Stimulated activated CD4-positive, alpha-beta T cell treated with anti-CD3 and anti-CD28 coated beads, Interleukin-12 subunit alpha, Interleukin-12 subunit beta, amount 100 ng/mL, for 4 hours (primary cell): ENCODE data around the gene GPR21.

Experiments used
- DNase-seq: peaks from one replicate; pipeline ENCODE4 v3.0.0-alpha.2; 2020

The GPR21 gene

GRCh38 chr9:123034881-123035510, 1.5 kb downstream of the GPR21 start:
- no peak for DNase-seq

- DNase-seq, result no peak
Measured at GRCh38 chr9:123035791-123036190, 2.3 kb downstream of the GPR21 start.

DNA sequence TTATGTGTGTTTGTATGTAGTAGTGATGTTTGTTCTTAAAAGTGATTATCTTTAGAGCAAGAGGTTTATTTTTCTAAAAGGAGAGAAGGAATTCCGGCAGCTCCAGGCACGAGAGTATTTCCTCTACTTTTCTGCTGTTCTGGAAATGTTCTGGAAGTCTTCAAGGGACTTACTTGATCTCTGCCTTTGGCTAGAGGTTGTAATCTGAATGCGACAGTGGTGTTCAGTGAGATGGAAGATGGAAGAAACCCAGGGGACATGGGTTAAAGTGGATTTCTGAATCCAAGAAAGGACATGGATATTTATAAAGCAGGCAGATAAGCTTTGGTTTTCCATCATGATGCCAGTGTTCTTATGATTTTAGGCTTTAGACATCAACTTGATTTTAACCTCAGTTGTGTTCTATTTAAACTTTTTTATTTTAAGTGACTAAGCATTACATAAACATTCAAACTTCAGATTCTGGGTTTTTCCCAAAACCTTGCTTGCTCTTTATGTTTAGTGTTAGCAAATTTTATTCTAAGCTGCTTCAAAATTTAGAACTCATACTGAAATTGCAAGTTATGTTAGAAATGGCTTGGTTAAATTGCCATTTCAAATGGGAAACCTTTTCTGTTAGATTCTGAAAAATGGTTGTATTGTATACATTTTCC, 3.6 kb downstream of the GPR21 start:
- DNase-seq, result no peak

- DNase-seq, result no peak
Measured at GRCh38 chr9:123039617-123040219, 6.3 kb downstream of the GPR21 start.

- DNase-seq, result no peak
Measured at GRCh38 chr9:123040801-123041200, 7.3 kb downstream of the GPR21 start.

GRCh38 chr9:123041489-123041888, 8.0 kb downstream of the GPR21 start:
- no peak for DNase-seq

GRCh38 chr9:123043081-123043939, 9.8 kb downstream of the GPR21 start:
- no peak for DNase-seq

DNA sequence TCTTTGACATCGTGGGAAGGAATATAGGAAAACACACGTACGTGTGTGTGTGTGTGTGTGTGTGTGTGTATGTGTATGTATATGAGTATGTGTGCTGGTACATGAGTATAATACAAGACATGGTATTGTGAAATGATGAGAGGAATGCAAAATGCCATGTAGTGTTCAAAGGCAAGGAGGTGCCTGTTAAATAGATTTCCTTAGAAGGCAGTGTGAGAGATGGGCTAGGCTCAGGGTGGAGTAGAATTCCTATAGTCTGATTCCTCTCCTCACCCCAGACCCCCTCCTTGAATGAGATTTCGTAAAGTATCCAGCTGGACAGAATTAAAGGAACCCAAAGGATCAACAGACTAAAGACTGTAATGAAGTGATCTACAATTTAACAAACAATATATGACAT, 11.1 kb downstream of the GPR21 start:
- DNase-seq, result no peak

DNA sequence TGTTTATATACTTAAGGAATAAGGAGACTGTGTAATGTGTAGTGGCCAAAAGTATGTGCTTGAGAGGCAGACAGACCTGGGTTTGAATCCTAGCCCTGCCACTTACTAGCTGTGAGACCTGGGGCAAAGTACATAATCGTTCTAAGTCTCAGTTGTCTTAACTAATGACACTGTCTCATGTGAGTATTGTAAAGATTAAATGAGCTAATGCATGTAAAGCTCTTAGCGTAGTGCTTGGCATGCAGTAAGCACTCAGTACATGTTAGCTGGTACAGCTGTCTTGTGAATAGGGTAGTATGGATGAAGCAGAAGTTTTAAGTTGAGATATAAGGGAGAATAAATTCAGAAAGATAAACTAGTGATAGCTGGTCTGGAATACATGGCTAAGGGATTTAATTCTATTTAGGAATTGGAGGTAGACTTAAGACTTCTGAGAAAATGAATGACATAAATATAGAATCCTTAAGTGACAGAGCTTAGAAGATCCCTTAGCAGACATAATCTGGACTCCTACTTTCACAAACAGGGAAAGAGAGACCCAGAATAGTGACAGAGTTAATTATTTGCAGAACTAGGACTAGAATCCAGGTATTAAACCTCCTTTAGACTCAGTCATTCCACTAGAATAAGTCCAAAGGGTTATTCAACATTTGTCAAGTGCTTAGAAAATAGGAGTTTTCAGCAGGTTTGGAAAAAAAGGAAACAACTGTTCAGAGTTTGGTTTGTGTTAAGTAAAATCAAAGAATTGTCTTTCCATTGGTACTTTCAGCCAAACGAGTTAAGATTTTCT, 13.1 kb downstream of the GPR21 start:
- DNase-seq, result no peak

GRCh38 chr9:123048748-123049147, 15.3 kb downstream of the GPR21 start:
- DNase-seq, result no peak

GRCh38 chr9:123049589-123050222, 16.2 kb downstream of the GPR21 start:
- DNase-seq, result no peak

DNA sequence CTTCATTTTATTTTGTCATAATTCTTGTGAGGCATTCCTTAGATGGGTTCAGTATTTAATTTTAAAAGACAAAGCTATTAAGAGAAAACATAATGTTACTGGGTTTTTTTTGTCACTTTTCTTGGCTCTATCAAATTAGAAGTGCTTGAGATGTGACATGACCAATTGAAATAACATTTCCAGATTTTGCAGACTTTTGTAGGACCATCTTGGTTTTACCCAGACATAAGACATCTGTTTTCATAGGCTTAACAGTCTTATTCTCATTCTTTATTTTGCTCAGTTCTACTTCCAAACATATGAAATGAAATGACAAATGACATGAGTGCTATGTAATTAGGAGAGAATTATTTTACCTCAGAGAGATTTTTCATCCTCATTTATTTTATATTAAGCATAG, 19.6 kb downstream of the GPR21 start:
- no peak for DNase-seq

DNA sequence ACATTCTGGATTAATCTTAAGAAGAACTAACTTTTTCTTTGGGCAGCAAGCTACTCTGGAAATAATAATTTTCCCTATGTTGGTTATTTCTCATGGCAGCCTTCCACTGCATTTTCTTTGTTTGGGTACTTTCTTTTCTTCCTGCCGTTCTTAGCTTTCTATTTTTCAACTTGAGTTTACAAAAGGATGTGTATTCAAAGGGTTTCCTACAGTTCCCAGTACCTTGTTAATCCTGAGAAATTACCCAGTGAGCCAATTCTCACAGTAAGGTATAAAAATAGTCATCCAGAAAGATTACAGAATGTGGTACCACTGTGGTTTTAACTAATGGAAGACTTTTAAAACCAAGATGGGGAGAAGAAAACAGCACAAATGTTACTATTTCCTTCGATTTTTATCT, 20.2 kb downstream of the GPR21 start:
- no peak for DNase-seq

DNA sequence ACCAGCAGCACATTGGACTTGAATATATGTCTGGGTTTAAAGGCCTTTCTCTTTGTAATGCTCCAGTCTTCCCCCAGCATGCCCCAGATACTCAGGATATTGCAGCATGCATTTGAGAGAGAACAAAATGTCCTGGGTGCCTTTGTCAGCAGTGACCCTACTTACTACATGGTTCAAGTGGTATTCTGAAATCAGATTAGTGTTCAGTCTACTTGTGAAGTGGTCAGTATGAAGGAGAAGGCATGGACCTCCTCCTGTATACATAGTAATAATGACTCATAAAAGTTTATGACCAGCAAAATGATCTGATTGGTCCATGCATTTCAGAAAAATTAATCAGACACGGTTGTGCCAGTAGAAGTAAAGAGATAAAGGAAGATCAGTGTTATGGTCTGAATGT, 25.4 kb downstream of the GPR21 start:
- no peak for DNase-seq

- DNase-seq, result no peak
Measured at GRCh38 chr9:123059472-123060220, 26.2 kb downstream of the GPR21 start.

DNA sequence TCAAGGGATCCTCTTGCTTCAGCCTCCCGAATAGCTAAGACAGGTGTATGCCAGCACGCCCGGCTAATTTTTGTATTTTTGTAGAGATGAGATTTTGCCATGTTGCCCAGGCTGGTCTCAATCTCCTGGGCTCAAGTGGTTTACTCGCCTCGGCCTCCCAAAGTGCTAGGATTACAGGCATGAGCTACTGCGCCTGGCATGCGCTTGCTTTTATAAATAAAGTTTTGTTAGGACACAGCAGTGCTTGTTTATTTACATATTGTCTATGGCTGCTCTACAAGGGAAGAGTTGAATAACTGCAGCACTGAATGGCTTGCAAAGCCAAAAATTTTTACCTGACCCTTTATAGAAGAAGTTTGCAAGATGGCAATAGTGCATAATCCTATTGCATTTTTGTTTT, 27.7 kb downstream of the GPR21 start:
- DNase-seq, result no peak

DNA sequence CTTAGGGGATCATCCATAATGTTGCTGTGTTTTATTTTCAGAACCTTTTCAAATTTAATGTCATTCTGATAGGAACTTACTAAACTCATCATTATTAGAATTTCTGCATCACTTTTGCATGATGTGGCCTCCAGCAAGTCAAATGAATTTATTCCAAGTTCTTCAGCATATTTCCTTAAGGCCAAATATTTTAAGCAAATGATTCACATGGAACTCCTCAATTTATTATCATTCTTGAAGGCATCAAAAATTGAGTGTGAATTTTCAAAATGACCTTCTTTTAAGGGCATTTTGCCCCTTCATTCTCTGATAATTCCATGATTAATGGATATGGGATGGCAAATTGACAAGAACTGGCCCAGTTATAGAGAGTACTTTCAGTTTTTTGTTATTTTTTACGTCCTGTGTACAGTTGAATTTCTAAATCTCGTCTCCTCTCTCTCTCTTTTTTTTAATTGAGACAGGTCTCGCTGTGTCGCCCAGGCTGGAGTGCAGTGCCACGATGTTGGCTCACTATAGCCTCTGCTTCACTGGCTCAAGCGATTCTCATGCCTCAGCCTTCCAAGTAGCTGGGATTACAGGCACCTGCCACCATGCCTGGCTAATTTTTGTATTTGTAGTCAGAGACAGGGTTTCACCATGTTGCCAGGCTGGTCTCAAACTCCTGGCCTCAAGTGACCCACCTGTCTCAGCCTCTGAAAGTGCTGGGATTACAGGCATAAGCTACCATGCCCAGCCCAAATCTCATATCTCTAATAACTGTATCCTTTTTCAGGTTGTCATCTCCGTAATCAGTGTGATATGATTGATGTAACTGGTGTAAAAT, 29.1 kb downstream of the GPR21 start:
- DNase-seq, result no peak

DNA sequence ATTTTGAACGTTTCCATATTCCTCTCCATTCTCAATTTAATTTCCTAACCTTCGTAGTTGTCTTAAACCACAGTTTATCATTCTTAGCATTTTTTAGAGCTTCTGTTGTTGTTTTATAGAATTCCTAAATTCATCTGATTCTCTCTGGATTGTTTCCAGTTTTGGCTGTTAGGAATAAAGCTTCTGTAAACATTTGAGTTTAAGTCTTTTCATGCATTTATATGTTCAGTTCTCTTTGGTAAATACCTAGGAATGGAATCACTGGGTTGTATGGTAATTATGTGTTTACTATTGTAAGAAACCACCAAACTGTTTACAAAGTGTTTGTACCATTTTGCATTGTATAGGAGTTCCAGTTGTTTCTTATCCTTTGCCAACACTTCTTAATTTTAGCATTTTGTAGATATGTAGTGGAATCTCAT, 29.7 kb downstream of the GPR21 start:
- DNase-seq, result no peak

DNA sequence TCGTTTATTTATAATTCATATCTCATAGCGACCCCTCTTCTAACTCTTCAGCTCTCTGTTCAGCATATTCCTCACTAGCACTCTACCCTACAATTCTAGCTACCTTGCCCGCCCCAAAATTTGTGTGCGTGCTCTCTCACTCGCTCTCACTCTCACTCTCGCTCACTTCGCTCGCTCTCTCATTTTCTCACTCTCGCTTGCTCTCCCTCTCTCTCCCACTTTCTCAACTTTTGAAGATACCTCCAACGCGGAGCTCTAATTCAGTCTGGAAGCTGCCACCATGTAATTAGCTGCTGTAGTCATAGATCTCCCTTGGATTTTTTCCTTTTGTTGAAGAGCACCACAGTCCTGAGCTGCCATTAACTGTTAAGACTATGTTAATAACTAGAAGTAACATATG, 30.4 kb downstream of the GPR21 start:
- DNase-seq, result no peak

GRCh38 chr9:123064716-123065115, 31.2 kb downstream of the GPR21 start:
- DNase-seq, result no peak

DNA sequence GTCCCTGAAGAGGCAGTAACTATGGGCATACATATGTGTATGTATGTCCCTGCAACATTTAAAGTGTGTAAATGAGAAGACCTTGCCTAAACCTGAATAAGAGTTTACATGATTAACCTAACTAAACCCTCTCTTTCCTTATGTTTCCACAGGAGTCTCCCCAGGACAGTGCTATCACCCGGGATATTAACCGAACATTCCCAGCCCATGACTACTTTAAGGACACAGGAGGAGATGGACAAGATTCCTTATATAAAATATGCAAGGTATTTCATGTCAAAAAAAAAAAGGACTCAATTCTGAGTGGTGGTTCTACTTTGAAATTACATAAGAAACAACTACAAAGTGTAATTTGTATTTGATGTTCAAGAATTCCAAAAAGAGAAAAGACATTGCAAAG, 31.7 kb downstream of the GPR21 start:
- DNase-seq, result no peak
